Right lobe of liver (tissue), 6 donors: ENCODE results near the gene OR52J3. TPM values are rescaled to one million over a fixed set of nuclear protein-coding genes. Genes with fewer than 3 reads are reported as not detected.

ENCODE experiments used
- ATAC-seq, 4 donors: fragments of 200-7000 bp; cut with Tn5 transposase; one replicate each; pipeline ENCODE4 v1.9.1; 2020; ENCODE audit warnings: mild to moderate bottlenecking in 4 of 4, moderate library complexity in 4 of 4
- DNase-seq, 3 donors: peaks; one replicate each; pipeline ENCODE4 v3.0.0-alpha.2; 2020
- H3K27ac ChIP-seq, 3 donors: fragments of 200-600 bp; one replicate each; pipeline ENCODE4 v1.8.0; 2022
- H3K27me3 ChIP-seq, 2 donors: fragments of 200-600 bp; one replicate each; pipeline ENCODE4 v1.8.0; 2022
- H3K36me3 ChIP-seq, 4 donors: fragments of 200-600 bp; sonication (generic) in 1 of 4; one replicate each; pipeline versions ENCODE4 v1.5.1 to v1.8.0; 2017 to 2022; ENCODE audit warnings: control low read depth in 1 of 4
- H3K4me1 ChIP-seq, 4 donors: fragments of 200-600 bp; sonication (generic) in 1 of 4; one replicate each; pipeline versions ENCODE4 v1.5.1 to v1.8.0; 2017 to 2022; ENCODE audit warnings: control low read depth in 1 of 4
- H3K4me3 ChIP-seq, 3 donors: fragments of 200-600 bp; one replicate each; pipeline ENCODE4 v1.8.0; 2022
- H3K9me3 ChIP-seq, 4 donors: fragments of 200-600 bp; sonication (generic) in 1 of 4; one replicate each; pipeline versions ENCODE4 v1.5.1 to v1.8.0; 2017 to 2022; ENCODE audit warnings: control low read depth in 1 of 4
- POLR2A ChIP-seq: fragments of 450-650 bp; IDR thresholded peaks from one replicate; pipeline ENCODE4 v1.6.1; 2017; ENCODE audit warnings: antibody characterized with exemption, mild to moderate bottlenecking
- WGBS: methylation state at CpG from one replicate; pipeline ENCODE4 v1.1.6; 2018; ENCODE audit warnings: low coverage, low lambda C conversion rate; ENCODE audit not compliant: insufficient coverage; ENCODE audit errors: missing lambda C conversion rate; 5-methylcytosine and 5-hydroxymethylcytosine counted together
- intact Hi-C, 2 donors: fragments of 100-400 bp; cut with DNase I; formaldehyde crosslinking; loops; one replicate each; pipeline versions ENCODE4 v1.11.2 to v1.14.1; 2022
- long read RNA-seq: library from polyadenylated mRNA; unstranded; transcript quantifications from one replicate; pipeline ENCODE4 v2.0.0, GENCODE V29; 2019
- total RNA-seq, 6 experiments: library from RNA; depleted of rRNA in 2 of 6; stranded (reverse); fragments of >200 nt in 2 of 6; fragmentation: NEBNext Ultra II Directional in 3 of 6; extraction: Animal tissue kit (Norgen Biotek cat#: 25700) in 3 of 6; gene quantifications; one replicate each; pipeline versions ENCODE4 v1.1.0 to v1.2.4, GENCODE V29; 2016 to 2023
- TF ChIP-seq, protein P1 (sequence below), 4 donors: fragments of 200-600 bp in 3 of 4; fragments of 450-650 bp in 1 of 4; IDR thresholded peaks; one replicate each; pipeline versions ENCODE4 v1.5.1 to v1.8.0; 2016 to 2022; ENCODE audit warnings: antibody characterized with exemption in 4 of 4, mild to moderate bottlenecking in 2 of 4
- donor health status: DM: no; HTN: yes; CAD: no.
- donor health status: DM: no; HTN: no; CAD: no.
- donor health status: DM: no; HTN: no; CAD: no.
- donor health status: DM: no; HTN: yes; CAD: no.
- donor health status: DM: no; HTN: yes; CAD: no.

Gene OR52J3
- total RNA-seq, result not detected
- long read RNA-seq, result 0 reads

DNA sequence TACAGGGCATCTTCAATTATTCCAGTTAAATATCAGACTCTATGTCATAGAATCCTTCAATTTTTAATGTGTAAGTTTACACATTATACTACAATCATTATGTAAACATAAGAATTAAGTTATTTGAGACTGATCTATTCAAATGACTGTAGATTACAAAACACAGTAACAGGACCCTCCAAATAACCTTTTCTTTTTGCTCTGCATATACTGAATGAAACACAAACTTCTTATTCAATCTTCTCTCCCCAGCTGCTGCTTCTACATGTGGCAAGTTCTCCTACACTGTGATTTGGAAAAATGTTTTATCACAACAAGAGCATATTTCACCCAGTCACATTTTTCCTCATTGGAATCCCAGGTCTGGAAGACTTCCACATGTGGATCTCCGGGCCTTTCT is at the start of gene OR52J3:
Gene OR52J3, plus strand, starts transcription at position 301 of the 400 bp plus-strand sequence. Its CDS starts 0 bp downstream, at position 301.
- H3K9me3 ChIP-seq, result no peaks in the 10 kb centered on the region
- H3K36me3 ChIP-seq, result no peaks in the 10 kb centered on the region
- no peaks in the 10 kb centered on the region for H3K4me1 ChIP-seq
- TF ChIP-seq POLR2A, result no peak
- TF ChIP-seq, protein P1, sequence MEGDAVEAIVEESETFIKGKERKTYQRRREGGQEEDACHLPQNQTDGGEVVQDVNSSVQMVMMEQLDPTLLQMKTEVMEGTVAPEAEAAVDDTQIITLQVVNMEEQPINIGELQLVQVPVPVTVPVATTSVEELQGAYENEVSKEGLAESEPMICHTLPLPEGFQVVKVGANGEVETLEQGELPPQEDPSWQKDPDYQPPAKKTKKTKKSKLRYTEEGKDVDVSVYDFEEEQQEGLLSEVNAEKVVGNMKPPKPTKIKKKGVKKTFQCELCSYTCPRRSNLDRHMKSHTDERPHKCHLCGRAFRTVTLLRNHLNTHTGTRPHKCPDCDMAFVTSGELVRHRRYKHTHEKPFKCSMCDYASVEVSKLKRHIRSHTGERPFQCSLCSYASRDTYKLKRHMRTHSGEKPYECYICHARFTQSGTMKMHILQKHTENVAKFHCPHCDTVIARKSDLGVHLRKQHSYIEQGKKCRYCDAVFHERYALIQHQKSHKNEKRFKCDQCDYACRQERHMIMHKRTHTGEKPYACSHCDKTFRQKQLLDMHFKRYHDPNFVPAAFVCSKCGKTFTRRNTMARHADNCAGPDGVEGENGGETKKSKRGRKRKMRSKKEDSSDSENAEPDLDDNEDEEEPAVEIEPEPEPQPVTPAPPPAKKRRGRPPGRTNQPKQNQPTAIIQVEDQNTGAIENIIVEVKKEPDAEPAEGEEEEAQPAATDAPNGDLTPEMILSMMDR (IDR thresholded peaks at IDR 0.05), result no peak
- no peak within 1 kb of the TSS for H3K27ac ChIP-seq
- ATAC-seq (no peak), DNase-seq (no peak)
- no peaks in the 10 kb centered on the region for H3K27me3 ChIP-seq
- H3K4me3 ChIP-seq, result no peak within 1 kb of the TSS
- WGBS, result 100% methylated on average over 1 of the region's 1 CpG
- intact Hi-C loops, result no loop called here

DNA sequence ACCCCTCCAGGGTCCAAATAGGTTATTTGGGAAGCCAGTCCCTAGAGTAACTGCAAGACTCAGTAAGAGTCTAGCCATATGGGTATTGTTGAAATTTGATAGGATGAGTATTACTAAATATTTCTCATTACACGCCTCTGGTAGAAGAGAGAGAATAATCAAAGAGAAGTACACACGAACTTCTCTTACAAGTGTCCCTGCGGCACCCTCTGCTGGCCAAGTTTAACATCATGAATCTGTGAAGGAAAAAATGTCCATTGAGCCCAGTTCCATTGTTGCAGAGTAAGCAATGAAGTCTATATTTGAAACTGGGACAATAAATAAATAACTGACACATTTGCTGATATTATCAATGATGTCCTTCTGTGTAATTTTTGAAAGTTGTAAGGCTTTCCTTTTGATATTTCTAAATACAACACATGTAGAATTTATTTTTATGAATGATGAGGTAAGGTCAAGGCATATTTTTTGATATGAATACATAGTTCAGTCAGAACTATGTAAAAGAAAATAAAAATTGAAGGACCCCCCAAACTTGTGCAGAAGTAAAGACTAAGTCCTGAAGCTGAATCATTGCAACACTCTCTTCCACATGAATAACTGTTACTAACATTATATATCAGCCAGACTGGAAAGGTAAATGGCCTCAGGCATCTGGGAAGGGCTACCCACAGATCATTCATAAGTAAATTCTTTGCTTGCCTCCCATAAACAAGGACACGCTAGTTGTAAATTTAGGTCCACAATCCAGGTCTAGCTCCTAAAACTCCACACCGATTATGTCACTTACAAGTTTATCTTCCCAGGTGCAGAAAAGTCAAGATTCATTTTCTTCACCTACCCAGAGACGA is 41.7 kb upstream of the OR52J3 start:
- DNase-seq, result peak in 2 of 3 donors; percentile 49 to 55
- 26% methylated on average over 6 of the region's 6 CpGs for WGBS
- no peaks in the 10 kb centered on the region for H3K36me3 ChIP-seq
- H3K4me1 ChIP-seq, result no peaks in the 10 kb centered on the region
- no peak for TF ChIP-seq POLR2A
- TF ChIP-seq, protein P1 (IDR thresholded peaks at IDR 0.05), result peak; percentile 58 to 67 (median 60)
- intact Hi-C loops, result loop anchor here in 1 of 2 donors (10.0 kb wide), 1 partner anchor 820 kb away; no protein-coding TSS in a partner anchor
- H3K27ac ChIP-seq, result no peak overlapping the region
- peak; percentile 67 to 80 (median 74) for ATAC-seq
- H3K9me3 ChIP-seq, result no peaks in the 10 kb centered on the region
- H3K4me3 ChIP-seq, result no peak overlapping the region
- H3K27me3 ChIP-seq, result no peaks in the 10 kb centered on the region

DNA sequence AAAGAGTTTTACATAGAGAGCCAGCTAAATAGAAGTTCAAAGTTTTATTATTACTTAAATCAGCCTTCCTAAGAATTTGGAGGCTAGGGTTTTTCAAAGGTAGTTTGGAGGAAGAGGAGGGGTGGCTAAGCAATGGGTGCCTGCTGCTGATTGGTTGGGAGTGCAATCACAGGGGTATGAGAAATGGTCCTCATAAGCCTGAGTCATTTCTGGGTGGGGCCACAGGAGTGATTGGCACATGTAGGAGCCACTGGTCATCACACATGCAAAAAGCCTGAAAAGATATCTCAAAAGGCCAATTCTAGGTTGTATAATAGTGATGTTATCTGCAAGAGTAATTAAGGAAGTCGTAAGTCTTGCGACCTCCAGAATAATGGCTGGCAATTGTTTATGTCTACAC is 38.8 kb upstream of the OR52J3 start:
- Histone ChIP-seq H3K27me3 (no peaks in the 10 kb centered on the region), H3K4me1 (no peaks in the 10 kb centered on the region), H3K9me3 (no peaks in the 10 kb centered on the region), H3K27ac (no peak overlapping the region), H3K4me3 (no peak overlapping the region), H3K36me3 (no peaks in the 10 kb centered on the region)
- 31% methylated on average over 2 of the region's 2 CpGs for WGBS
- intact Hi-C loops, result loop anchor here in 1 of 2 donors (10.0 kb wide), 1 partner anchor 823 kb away; no protein-coding TSS in a partner anchor
- TF ChIP-seq POLR2A, result no peak
- TF ChIP-seq, protein P1 (IDR thresholded peaks at IDR 0.05), result no peak
- no peak for DNase-seq
- no peak for ATAC-seq

DNA sequence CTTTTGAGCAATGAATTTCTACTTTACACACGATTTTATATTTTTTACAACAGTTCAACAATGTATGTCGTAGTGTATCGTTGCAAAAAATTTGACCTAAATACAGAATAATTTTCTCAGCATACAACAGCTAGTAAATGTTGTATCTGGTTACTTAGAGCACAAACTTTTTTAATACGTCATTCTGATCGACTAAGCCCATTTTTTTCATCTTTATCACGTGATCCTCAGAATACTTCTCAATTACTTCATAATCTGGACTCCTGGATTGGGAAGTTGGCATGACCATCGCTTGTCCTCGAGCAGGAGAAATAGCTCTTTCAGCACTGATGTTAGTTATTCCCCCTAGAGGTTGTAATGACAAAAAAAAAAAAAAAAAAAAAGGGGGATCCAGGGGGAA is 35.1 kb upstream of the OR52J3 start:
- no peak for ATAC-seq
- Histone ChIP-seq H3K4me1 (no peaks in the 10 kb centered on the region), H3K9me3 (no peaks in the 10 kb centered on the region), H3K27ac (no peak overlapping the region), H3K36me3 (no peaks in the 10 kb centered on the region), H3K4me3 (no peak overlapping the region), H3K27me3 (no peaks in the 10 kb centered on the region)
- 47% methylated on average over 8 of the region's 8 CpGs for WGBS
- no peak for TF ChIP-seq POLR2A
- TF ChIP-seq, protein P1 (IDR thresholded peaks at IDR 0.05), result no peak
- intact Hi-C loops, result no loop called here
- DNase-seq, result no peak
